HepG2 (cell line): Measurements from ENCODE around the gene NT5C. TPM values are rescaled to one million over a fixed set of nuclear protein-coding genes. Genes with fewer than 3 reads are reported as not detected.

Experiments
- ELF1 ChIP-seq: sonication (generic); formaldehyde crosslinking; IDR thresholded peaks from 2 replicates; pipeline ENCODE4 v1.4.0; 2020; ENCODE audit warnings: missing genetic modification reagents
- ELF3 ChIP-seq: IDR thresholded peaks from 2 replicates; pipeline ENCODE4 v1.6.1; 2016; ENCODE audit warnings: missing genetic modification reagents, missing compliant biosample characterization
- ERF ChIP-seq: IDR thresholded peaks from 2 replicates; pipeline ENCODE4 v1.6.1; 2018; ENCODE audit warnings: missing biosample characterization, missing genetic modification reagents
- KAT8 ChIP-seq: IDR thresholded peaks from 2 replicates; pipeline ENCODE4 v1.6.1; 2016; ENCODE audit warnings: missing genetic modification reagents, missing compliant biosample characterization
- LCORL ChIP-seq, 2 experiments: fragments of 450-650 bp in 1 of 2; sonication (generic) in 1 of 2; formaldehyde crosslinking in 1 of 2; IDR thresholded peaks; 2 replicates each; pipeline versions ENCODE4 v1.5.0 to v1.6.1; 2017 to 2020; ENCODE audit warnings: antibody characterized with exemption in 1 of 2, missing genetic modification reagents in 1 of 2
- MAFF ChIP-seq: IDR thresholded peaks from 2 replicates; pipeline ENCODE4 v1.6.1; 2011; ENCODE audit warnings: low read depth, low read length, improper control_type of control experiment
- MXD4 ChIP-seq: IDR thresholded peaks from 2 replicates; pipeline ENCODE4 v1.6.1; 2016; ENCODE audit warnings: mild to moderate bottlenecking, missing biosample characterization, missing genetic modification reagents
- RXRA ChIP-seq: sonication (generic); formaldehyde crosslinking; IDR thresholded peaks from 2 replicates; pipeline ENCODE4 v1.5.1; 2020; ENCODE audit warnings: missing genetic modification reagents
- SMARCE1 ChIP-seq: fragments of 450-650 bp; IDR thresholded peaks from 2 replicates; pipeline ENCODE4 v1.6.1; 2017; ENCODE audit warnings: borderline replicate concordance
- ZFP36L1 ChIP-seq: sonication (generic); formaldehyde crosslinking; IDR thresholded peaks from 2 replicates; pipeline ENCODE4 v1.8.0; 2022; ENCODE audit warnings: mild to moderate bottlenecking, missing genetic modification reagents, moderate library complexity
- ZFP62 ChIP-seq: sonication (generic); formaldehyde crosslinking; IDR thresholded peaks from 2 replicates; pipeline ENCODE4 v1.4.0; 2020; ENCODE audit warnings: missing genetic modification reagents
- ZNF335 ChIP-seq: sonication (generic); formaldehyde crosslinking; IDR thresholded peaks from 2 replicates; pipeline ENCODE4 v1.4.0; 2020; ENCODE audit warnings: missing genetic modification reagents
- ZNF350 ChIP-seq: sonication (generic); formaldehyde crosslinking; IDR thresholded peaks from 2 replicates; pipeline ENCODE4 v1.4.0; 2020; ENCODE audit warnings: mild to moderate bottlenecking, low read depth, missing genetic modification reagents, borderline replicate concordance
- ZNF367 ChIP-seq: sonication (generic); formaldehyde crosslinking; IDR thresholded peaks from 2 replicates; pipeline ENCODE4 v1.4.0; 2020; ENCODE audit warnings: missing genetic modification reagents, borderline replicate concordance
- ZSCAN29 ChIP-seq: sonication (generic); formaldehyde crosslinking; conservative IDR thresholded peaks from 2 replicates; pipeline ENCODE4 v1.4.0; 2020; ENCODE audit warnings: mild to moderate bottlenecking, missing genetic modification reagents
- polyA plus RNA-seq, 8 experiments: library from polyadenylated mRNA; depleted of rRNA in 3 of 8; stranded (reverse) in 7 of 8; unstranded in 1 of 8; fragments of >200 nt; fragmentation: Illumina TruSeq in 4 of 8; extraction: Trizol in 4 of 8; gene quantifications; 2 replicates each; pipeline versions ENCODE4 v1.2.1 to v1.2.3, GENCODE V29; 2011 to 2016; ENCODE audit warnings: low read depth in 4 of 8, missing spikeins in 1 of 8, mixed read lengths in 1 of 8; ENCODE audit not compliant: insufficient read depth in 1 of 8
- total RNA-seq, 5 experiments: library from RNA; depleted of rRNA; stranded (reverse); fragments of >200 nt; fragmentation: Illumina TruSeq; extraction: Trizol; gene quantifications; 2 replicates each; pipeline ENCODE4 v1.2.3, GENCODE V29; 2016; ENCODE audit warnings: low read depth in 1 of 5
- TF ChIP-seq, protein P1 (sequence below): sonication (generic); formaldehyde crosslinking; IDR thresholded peaks from 2 replicates; pipeline ENCODE4 v1.5.0; 2020; ENCODE audit warnings: missing genetic modification reagents
- TF ChIP-seq, protein P2 (sequence below): IDR thresholded peaks from 2 replicates; pipeline ENCODE4 v1.6.1; 2016
- TF ChIP-seq, protein P3 (sequence below): sonication (generic); formaldehyde crosslinking; IDR thresholded peaks from 2 replicates; pipeline ENCODE4 v1.4.0; 2020; ENCODE audit warnings: missing genetic modification reagents, borderline replicate concordance

NT5C gene
- total and polyA plus RNA-seq, 2 of the 13 experiments (the other 11 are each of a cell fraction or from before 2014, with no cell fraction given) = 42.8 to 48.6 TPM

DNA sequence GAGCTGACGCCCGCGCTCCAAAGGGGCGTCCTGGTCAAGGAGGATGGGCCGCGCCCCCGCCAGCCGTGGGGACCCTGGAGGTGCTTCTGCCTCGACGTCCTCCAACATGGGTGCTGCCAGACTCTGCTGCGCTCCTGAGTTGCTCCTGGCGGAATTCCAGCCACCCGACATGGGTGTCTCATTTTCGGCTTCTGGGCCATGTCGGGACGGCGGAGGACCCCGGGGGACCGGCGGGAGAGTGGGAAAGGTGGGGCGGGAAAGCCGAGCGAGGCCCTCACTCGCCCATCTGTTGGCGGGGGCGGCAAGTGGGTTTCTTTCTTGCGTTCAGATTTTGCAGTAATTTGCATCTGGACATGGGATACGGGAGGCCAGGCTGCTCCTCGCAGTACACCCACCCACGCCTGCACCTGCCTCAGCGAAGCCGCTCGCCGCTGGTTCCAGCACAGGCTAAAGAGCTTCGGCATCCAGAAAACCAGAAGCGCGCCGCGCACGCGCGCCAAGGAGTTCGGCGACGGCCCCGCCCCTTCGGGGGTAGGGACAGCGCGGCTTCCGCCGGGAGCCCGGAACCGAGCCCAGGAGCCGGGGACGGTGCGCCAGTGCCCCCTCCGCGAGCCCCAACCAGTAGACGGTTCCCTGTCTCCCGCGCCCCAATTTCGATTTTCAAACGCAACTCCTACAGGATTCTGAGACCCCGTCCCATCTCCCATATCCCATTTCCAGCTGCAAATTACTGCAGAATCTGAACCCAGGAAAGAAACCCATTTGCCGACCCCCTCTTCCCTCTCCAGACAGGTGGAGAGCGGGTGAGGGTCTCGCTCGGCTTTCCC lies 21.9 kb downstream of the NT5C start, which contains the start of gene ARMC7 (continued):
- TF ChIP-seq KAT8 (CRISPR knock-in tag) (peak; percentile 80), ZFP36L1 (peak; percentile 87), ZNF335 (CRISPR knock-in tag) (no peak), MAFF (no peak), LCORL (IDR thresholded peaks at IDR 0.05) (no peak), LCORL (CRISPR knock-in tag; IDR thresholded peaks at IDR 0.05) (peak; percentile 73), ERF (CRISPR knock-in tag) (peak; percentile 74), ELF3 (CRISPR knock-in tag) (peak; percentile 41), ZNF350 (CRISPR knock-in tag) (peak; percentile 17; the same call in 1 of the 2 replicates), ELF1 (CRISPR knock-in tag) (peak; percentile 60), ZFP62 (CRISPR knock-in tag) (no peak), ZSCAN29 (CRISPR knock-in tag) (no peak), SMARCE1 (no peak), RXRA (CRISPR knock-in tag) (no peak; the same call in none of the 2 replicates), ZNF367 (CRISPR knock-in tag) (0 out of 2 replicates have a peak, but pooled peaks have one; percentile 50), MXD4 (CRISPR knock-in tag) (0 out of 2 replicates have a peak, but pooled peaks have one; percentile 65)
- TF ChIP-seq, protein P1, sequence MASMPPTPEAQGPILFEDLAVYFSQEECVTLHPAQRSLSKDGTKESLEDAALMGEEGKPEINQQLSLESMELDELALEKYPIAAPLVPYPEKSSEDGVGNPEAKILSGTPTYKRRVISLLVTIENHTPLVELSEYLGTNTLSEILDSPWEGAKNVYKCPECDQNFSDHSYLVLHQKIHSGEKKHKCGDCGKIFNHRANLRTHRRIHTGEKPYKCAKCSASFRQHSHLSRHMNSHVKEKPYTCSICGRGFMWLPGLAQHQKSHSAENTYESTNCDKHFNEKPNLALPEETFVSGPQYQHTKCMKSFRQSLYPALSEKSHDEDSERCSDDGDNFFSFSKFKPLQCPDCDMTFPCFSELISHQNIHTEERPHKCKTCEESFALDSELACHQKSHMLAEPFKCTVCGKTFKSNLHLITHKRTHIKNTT (CRISPR knock-in tag) = no peak
- TF ChIP-seq, protein P2, sequence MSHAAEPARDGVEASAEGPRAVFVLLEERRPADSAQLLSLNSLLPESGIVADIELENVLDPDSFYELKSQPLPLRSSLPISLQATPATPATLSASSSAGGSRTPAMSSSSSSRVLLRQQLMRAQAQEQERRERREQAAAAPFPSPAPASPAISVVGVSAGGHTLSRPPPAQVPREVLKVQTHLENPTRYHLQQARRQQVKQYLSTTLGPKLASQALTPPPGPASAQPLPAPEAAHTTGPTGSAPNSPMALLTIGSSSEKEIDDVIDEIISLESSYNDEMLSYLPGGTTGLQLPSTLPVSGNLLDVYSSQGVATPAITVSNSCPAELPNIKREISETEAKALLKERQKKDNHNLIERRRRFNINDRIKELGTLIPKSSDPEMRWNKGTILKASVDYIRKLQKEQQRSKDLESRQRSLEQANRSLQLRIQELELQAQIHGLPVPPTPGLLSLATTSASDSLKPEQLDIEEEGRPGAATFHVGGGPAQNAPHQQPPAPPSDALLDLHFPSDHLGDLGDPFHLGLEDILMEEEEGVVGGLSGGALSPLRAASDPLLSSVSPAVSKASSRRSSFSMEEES (CRISPR knock-in tag) = 0 out of 2 replicates have a peak, but pooled peaks have one; percentile 16
- TF ChIP-seq, protein P3, sequence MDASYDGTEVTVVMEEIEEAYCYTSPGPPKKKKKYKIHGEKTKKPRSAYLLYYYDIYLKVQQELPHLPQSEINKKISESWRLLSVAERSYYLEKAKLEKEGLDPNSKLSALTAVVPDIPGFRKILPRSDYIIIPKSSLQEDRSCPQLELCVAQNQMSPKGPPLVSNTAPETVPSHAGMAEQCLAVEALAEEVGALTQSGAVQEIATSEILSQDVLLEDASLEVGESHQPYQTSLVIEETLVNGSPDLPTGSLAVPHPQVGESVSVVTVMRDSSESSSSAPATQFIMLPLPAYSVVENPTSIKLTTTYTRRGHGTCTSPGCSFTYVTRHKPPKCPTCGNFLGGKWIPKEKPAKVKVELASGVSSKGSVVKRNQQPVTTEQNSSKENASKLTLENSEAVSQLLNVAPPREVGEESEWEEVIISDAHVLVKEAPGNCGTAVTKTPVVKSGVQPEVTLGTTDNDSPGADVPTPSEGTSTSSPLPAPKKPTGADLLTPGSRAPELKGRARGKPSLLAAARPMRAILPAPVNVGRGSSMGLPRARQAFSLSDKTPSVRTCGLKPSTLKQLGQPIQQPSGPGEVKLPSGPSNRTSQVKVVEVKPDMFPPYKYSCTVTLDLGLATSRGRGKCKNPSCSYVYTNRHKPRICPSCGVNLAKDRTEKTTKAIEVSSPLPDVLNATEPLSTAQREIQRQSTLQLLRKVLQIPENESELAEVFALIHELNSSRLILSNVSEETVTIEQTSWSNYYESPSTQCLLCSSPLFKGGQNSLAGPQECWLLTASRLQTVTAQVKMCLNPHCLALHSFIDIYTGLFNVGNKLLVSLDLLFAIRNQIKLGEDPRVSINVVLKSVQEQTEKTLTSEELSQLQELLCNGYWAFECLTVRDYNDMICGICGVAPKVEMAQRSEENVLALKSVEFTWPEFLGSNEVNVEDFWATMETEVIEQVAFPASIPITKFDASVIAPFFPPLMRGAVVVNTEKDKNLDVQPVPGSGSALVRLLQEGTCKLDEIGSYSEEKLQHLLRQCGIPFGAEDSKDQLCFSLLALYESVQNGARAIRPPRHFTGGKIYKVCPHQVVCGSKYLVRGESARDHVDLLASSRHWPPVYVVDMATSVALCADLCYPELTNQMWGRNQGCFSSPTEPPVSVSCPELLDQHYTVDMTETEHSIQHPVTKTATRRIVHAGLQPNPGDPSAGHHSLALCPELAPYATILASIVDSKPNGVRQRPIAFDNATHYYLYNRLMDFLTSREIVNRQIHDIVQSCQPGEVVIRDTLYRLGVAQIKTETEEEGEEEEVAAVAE (CRISPR knock-in tag) = no peak
